Measurements from ENCODE around the gene BAG5.

BAG5 gene

GRCh38 chr14:103597623-103598377 lies 35.3 kb upstream of the BAG5 start:
- no peak for TF ChIP-seq CTCF (IDR thresholded peaks at IDR 0.05; ENCODE audit: borderline replicate concordance, insufficient read depth, low read depth, low read length)
- no peak overlapping the region for H3K4me3 ChIP-seq (ENCODE audit: low read depth, low read length)

GRCh38 chr14:103594265-103594664 lies 31.8 kb upstream of the BAG5 start:
- no peak for TF ChIP-seq CTCF (IDR thresholded peaks at IDR 0.05; ENCODE audit: borderline replicate concordance, insufficient read depth, low read depth, low read length)
- H3K4me3 ChIP-seq (ENCODE audit: low read depth, low read length), result no peak overlapping the region

GRCh38 chr14:103593577-103593976 lies 31.1 kb upstream of the BAG5 start:
- no peak overlapping the region for H3K4me3 ChIP-seq (ENCODE audit: low read depth, low read length)
- no peak for TF ChIP-seq CTCF (IDR thresholded peaks at IDR 0.05; ENCODE audit: borderline replicate concordance, insufficient read depth, low read depth, low read length)

GRCh38 chr14:103584326-103584915 lies 22.0 kb upstream of the BAG5 start:
- TF ChIP-seq CTCF (IDR thresholded peaks at IDR 0.05; ENCODE audit: borderline replicate concordance, insufficient read depth, low read depth, low read length), result no peak

GRCh38 chr14:103581954-103582703 lies 19.7 kb upstream of the BAG5 start:
- no peak for TF ChIP-seq CTCF (IDR thresholded peaks at IDR 0.05; ENCODE audit: borderline replicate concordance, insufficient read depth, low read depth, low read length)
- H3K4me3 ChIP-seq (ENCODE audit: low read depth, low read length), result no peak overlapping the region

More at GRCh38 chr14:103584326-103584915, 22.0 kb upstream of the BAG5 start:
- no peak overlapping the region for H3K4me3 ChIP-seq (ENCODE audit: low read depth, low read length)

- TF ChIP-seq CTCF (IDR thresholded peaks at IDR 0.05; ENCODE audit: borderline replicate concordance, insufficient read depth, low read depth, low read length), result no peak
- no peak overlapping the region for H3K4me3 ChIP-seq (ENCODE audit: low read depth, low read length)
Measured at GRCh38 chr14:103581206-103581605, 18.7 kb upstream of the BAG5 start.
